H1 (cell line): ENCODE measurements around the gene SYT14. TPM values are rescaled to one million over a fixed set of nuclear protein-coding genes. Genes with fewer than 3 reads are reported as not detected.

ENCODE experiments used
- CTCF ChIA-PET: fragments of 300-600 bp; sonication (Branson Sonifier 250); formaldehyde crosslinking; loops from one replicate; lab custom pipeline; 2021; ENCODE audit not compliant: partially characterized antibody; lab: Charles Lee
- POLR2A ChIA-PET: fragments of 300-600 bp; sonication (Branson Sonifier 250); formaldehyde crosslinking; loops from one replicate; lab custom pipeline; 2021; ENCODE audit warnings: inconsistent platforms; ENCODE audit not compliant: partially characterized antibody; lab: Charles Lee
- DNase-seq, 2 experiments: peaks; one replicate each; pipeline versions ENCODE4 v3.0.0 to v3.0.0-alpha.2; 2010 to 2022; ENCODE audit warnings: low spot score in 2 of 2, low read depth in 1 of 2, mixed read lengths in 1 of 2
- FAIRE-seq: peaks from 2 replicates; lab custom pipeline; 2011; peaks lifted over from hg19 to GRCh38; lab: Jason Lieb, UNC
- H2AFZ ChIP-seq: 2 replicates; pipeline ENCODE4 v1.8.1; 2012; ENCODE audit warnings: low read length, inconsistent platforms
- H2AK5ac ChIP-seq: 2 replicates; pipeline ENCODE4 v1.6.1; 2013; ENCODE audit warnings: low read depth, low read length
- H2BK120ac ChIP-seq: replicated peaks from 2 replicates; pipeline ENCODE3; 2013; ENCODE audit warnings: low read depth, low read length, inconsistent platforms
- H2BK12ac ChIP-seq: 2 replicates; pipeline ENCODE4 v1.6.1; 2013; ENCODE audit warnings: low read depth, low read length
- H2BK15ac ChIP-seq: 2 replicates; pipeline ENCODE4 v1.6.1; 2013; ENCODE audit warnings: low read length
- H2BK20ac ChIP-seq: 2 replicates; pipeline ENCODE4 v1.6.1; 2013; ENCODE audit warnings: low read length
- H2BK5ac ChIP-seq: 2 replicates; pipeline ENCODE4 v1.6.1; 2013; ENCODE audit warnings: low read depth, low read length
- H3K14ac ChIP-seq: 2 replicates; pipeline ENCODE4 v1.6.1; 2013; ENCODE audit warnings: inconsistent platforms; ENCODE audit not compliant: insufficient read length
- H3K18ac ChIP-seq: 2 replicates; pipeline ENCODE4 v1.6.1; 2013; ENCODE audit warnings: low read length; ENCODE audit errors: extremely low read depth
- H3K23ac ChIP-seq: 2 replicates; pipeline ENCODE4 v1.6.1; 2013; ENCODE audit warnings: inconsistent platforms; ENCODE audit not compliant: insufficient read length
- H3K23me2 ChIP-seq: 2 replicates; pipeline ENCODE4 v1.6.1; 2013; ENCODE audit warnings: low read depth, low read length
- H3K27ac ChIP-seq: 2 replicates; pipeline ENCODE4 v1.6.1; 2011; ENCODE audit warnings: low read depth, low read length, inconsistent platforms
- H3K27me3 ChIP-seq, 4 experiments: replicated peaks in 1 of 4; 1 replicate in 1 of 4; 2 replicates in 3 of 4; pipeline versions ENCODE4 v1.6.1 to v1.8.1; 2011 to 2013; ENCODE audit warnings: low read length in 3 of 4, mild to moderate bottlenecking in 3 of 4, inconsistent platforms in 2 of 4, mixed read lengths in 2 of 4, moderate library complexity in 1 of 4; ENCODE audit not compliant: control insufficient read depth in 3 of 4, insufficient read depth in 3 of 4; ENCODE audit errors: extremely low read depth in 1 of 4
- H3K36me3 ChIP-seq, 4 experiments: 2 replicates each; pipeline versions ENCODE4 v1.6.1 to v1.8.1; 2011 to 2013; ENCODE audit warnings: mild to moderate bottlenecking in 4 of 4, low read length in 3 of 4, moderate library complexity in 2 of 4, control low read depth in 1 of 4, inconsistent platforms in 1 of 4; ENCODE audit not compliant: insufficient read depth in 4 of 4, control insufficient read depth in 2 of 4
- H3K4ac ChIP-seq: replicated peaks from 2 replicates; pipeline ENCODE3; 2013; ENCODE audit warnings: low read length, low read depth, mixed read lengths, inconsistent platforms; ENCODE audit not compliant: insufficient read length
- H3K4me1 ChIP-seq, 4 experiments: replicated peaks in 1 of 4; 1 replicate in 1 of 4; 2 replicates in 3 of 4; pipeline versions ENCODE4 v1.6.1 to v1.8.1; 2011 to 2013; ENCODE audit warnings: low read length in 3 of 4, inconsistent platforms in 2 of 4, mixed read lengths in 1 of 4; ENCODE audit not compliant: insufficient read depth in 4 of 4, control insufficient read depth in 3 of 4
- H3K4me2 ChIP-seq, 2 experiments: 2 replicates each; pipeline versions ENCODE4 v1.6.1 to v1.8.1; 2011 to 2013; ENCODE audit warnings: low read depth in 2 of 2, low read length in 2 of 2, control low read depth in 1 of 2, inconsistent platforms in 1 of 2, mild to moderate bottlenecking in 1 of 2; ENCODE audit not compliant: insufficient read depth in 1 of 2
- H3K4me3 ChIP-seq, 4 experiments: fragments of 200-600, 300-600 bp in 1 of 4; sonication (generic), shearing (Covaris generic), sonication (Bioruptor Twin) in 1 of 4; 2 replicates each; pipeline versions ENCODE4 v1.5.1 to v1.8.1; 2011 to 2016; ENCODE audit warnings: low read length in 4 of 4, low read depth in 3 of 4, control low read depth in 2 of 4, inconsistent platforms in 2 of 4, mild to moderate bottlenecking in 2 of 4, mixed read lengths in 1 of 4, moderate library complexity in 1 of 4; ENCODE audit not compliant: insufficient read depth in 2 of 4; ENCODE audit errors: extremely low read depth in 1 of 4
- H3K56ac ChIP-seq: replicated peaks from 2 replicates; pipeline ENCODE3; 2013; ENCODE audit warnings: low read depth, mild to moderate bottlenecking, mixed read lengths, low read length, inconsistent platforms; ENCODE audit not compliant: insufficient read length
- H3K79me1 ChIP-seq: 2 replicates; pipeline ENCODE4 v1.6.1; 2013; ENCODE audit warnings: low read depth, low read length, control low read depth
- H3K79me2 ChIP-seq, 2 experiments: 2 replicates each; pipeline versions ENCODE4 v1.6.1 to v1.8.1; 2012 to 2013; ENCODE audit warnings: low read length in 2 of 2, mild to moderate bottlenecking in 2 of 2, inconsistent platforms in 1 of 2; ENCODE audit not compliant: insufficient read depth in 2 of 2, control insufficient read depth in 1 of 2
- H3K9ac ChIP-seq, 4 experiments: replicated peaks in 1 of 4; 1 replicate in 1 of 4; 2 replicates in 3 of 4; pipeline versions ENCODE4 v1.6.1 to v1.8.1; 2011 to 2013; ENCODE audit warnings: low read depth in 3 of 4, low read length in 3 of 4, control low read depth in 2 of 4, mild to moderate bottlenecking in 2 of 4, moderate library complexity in 2 of 4, inconsistent platforms in 1 of 4; ENCODE audit errors: extremely low read depth in 1 of 4
- H3K9me3 ChIP-seq, 2 experiments: 2 replicates each; pipeline versions ENCODE4 v1.6.1 to v1.8.1; 2012 to 2013; ENCODE audit warnings: mild to moderate bottlenecking in 2 of 2, moderate library complexity in 2 of 2, control low read depth in 1 of 2, inconsistent platforms in 1 of 2, low read depth in 1 of 2, low read length in 1 of 2, mixed read lengths in 1 of 2; ENCODE audit not compliant: insufficient read depth in 2 of 2
- H4K20me1 ChIP-seq, 2 experiments: replicated peaks in 1 of 2; 2 replicates each; pipeline versions ENCODE3 to v1.8.1; 2011 to 2013; ENCODE audit warnings: inconsistent platforms in 2 of 2, low read length in 2 of 2, mild to moderate bottlenecking in 1 of 2; ENCODE audit not compliant: insufficient read depth in 2 of 2, control insufficient read depth in 1 of 2
- H4K5ac ChIP-seq: 2 replicates; pipeline ENCODE4 v1.6.1; 2013; ENCODE audit warnings: low read length, low read depth, mixed read lengths, inconsistent platforms; ENCODE audit not compliant: insufficient read length
- H4K8ac ChIP-seq: 2 replicates; pipeline ENCODE4 v1.8.0; 2013; ENCODE audit warnings: mild to moderate bottlenecking, moderate library complexity, low read length, inconsistent platforms; ENCODE audit not compliant: insufficient read depth; ENCODE audit errors: extremely low read depth
- H4K91ac ChIP-seq: replicated peaks from 2 replicates; pipeline ENCODE3; 2013; ENCODE audit warnings: low read length, mixed read lengths, inconsistent platforms; ENCODE audit not compliant: insufficient read length
- CBX5 ChIP-seq: fragments of 300-800, 300-1000 bp; sonication (generic); IDR thresholded peaks from 2 replicates; pipeline ENCODE4 v1.7.1; 2016; ENCODE audit warnings: antibody characterized with exemption, low read length, low read depth
- CBX8 ChIP-seq: fragments of 300-800, 300-1000 bp; sonication (generic); IDR thresholded peaks from 2 replicates; pipeline ENCODE4 v1.7.1; 2016; ENCODE audit warnings: low read depth, low read length, borderline replicate concordance
- JUN ChIP-seq: IDR thresholded peaks from 2 replicates; pipeline ENCODE4 v1.6.1; 2011; ENCODE audit warnings: low read depth, mild to moderate bottlenecking, improper control_type of control experiment, low read length
- MAFK ChIP-seq: IDR thresholded peaks from 2 replicates; pipeline ENCODE4 v1.6.1; 2012; ENCODE audit warnings: low read depth, mild to moderate bottlenecking, improper control_type of control experiment, low read length
- PHF8 ChIP-seq: fragments of 200-600 bp; sonication (generic); conservative IDR thresholded peaks from 2 replicates; pipeline ENCODE4 v1.7.1; 2012; ENCODE audit warnings: low read depth, mild to moderate bottlenecking, inconsistent platforms, low read length, moderate library complexity
- POU5F1 ChIP-seq: IDR thresholded peaks from 2 replicates; pipeline ENCODE4 v1.6.1; 2011; ENCODE audit warnings: low read depth, mild to moderate bottlenecking, low read length, moderate library complexity
- RBBP5 ChIP-seq: IDR thresholded peaks from 2 replicates; pipeline ENCODE4 v1.7.1; 2012; ENCODE audit warnings: low read depth, mild to moderate bottlenecking, inconsistent platforms, low read length, moderate library complexity, borderline replicate concordance
- RNF2 ChIP-seq: fragments of 200-900, 300-1000 bp; sonication (generic); IDR thresholded peaks from 2 replicates; pipeline ENCODE4 v1.7.1; 2016; ENCODE audit warnings: borderline replicate concordance, low read depth, mild to moderate bottlenecking, antibody characterized with exemption, low read length; ENCODE audit not compliant: poor library complexity, severe bottlenecking; ENCODE audit errors: missing control alignments
- SP4 ChIP-seq: IDR thresholded peaks from 2 replicates; pipeline ENCODE4 v1.6.1; 2012; ENCODE audit warnings: low read length, inconsistent platforms
- SUZ12 ChIP-seq: fragments of 200-600 bp; sonication (generic); IDR thresholded peaks from 2 replicates; pipeline ENCODE4 v1.6.1; 2012; ENCODE audit warnings: mild to moderate bottlenecking, inconsistent platforms, low read length, moderate library complexity, mixed read lengths
- TEAD4 ChIP-seq: IDR thresholded peaks from 2 replicates; pipeline ENCODE4 v1.6.1; 2012; ENCODE audit warnings: low read depth, low read length, inconsistent platforms, mixed read lengths
- YY1 ChIP-seq: IDR thresholded peaks from 2 replicates; pipeline ENCODE4 v1.6.1; 2011; ENCODE audit warnings: low read depth, mild to moderate bottlenecking, low read length
- polyA plus RNA-seq, 7 experiments: library from polyadenylated mRNA; depleted of rRNA in 3 of 7; stranded (reverse) in 5 of 7; unstranded in 2 of 7; fragments of >200 nt in 5 of 7; fragments of 200-250 nt in 2 of 7; gene quantifications; 1 replicate in 5 of 7; 2 replicates in 1 of 7; 4 replicates in 1 of 7; pipeline versions ENCODE4 v1.2.1 to v1.2.3, GENCODE V29; 2011 to 2013; ENCODE audit warnings: missing spikeins in 2 of 7, mixed read lengths in 2 of 7
- total RNA-seq: library from RNA; stranded (reverse); fragmentation: NEBNext Ultra II Directional; extraction: Animal tissue kit (Norgen Biotek cat#: 25700); gene quantifications from 2 replicates; pipeline ENCODE4 v1.2.1, GENCODE V29; 2021
- TF ChIP-seq, protein P1 (sequence below): IDR thresholded peaks from 2 replicates; pipeline ENCODE4 v1.6.1; 2012; ENCODE audit warnings: inconsistent platforms
- TF ChIP-seq, protein P2 (sequence below): IDR thresholded peaks from 2 replicates; pipeline ENCODE4 v1.6.1; 2011; ENCODE audit warnings: low read depth, mild to moderate bottlenecking, low read length; ENCODE audit not compliant: insufficient read depth

The SYT14 gene
- total and polyA plus RNA-seq, 2 of the 8 experiments (the other 6 are each of a cell fraction or from before 2014, with no cell fraction given) = 2.3 to 18.4 TPM

DNA sequence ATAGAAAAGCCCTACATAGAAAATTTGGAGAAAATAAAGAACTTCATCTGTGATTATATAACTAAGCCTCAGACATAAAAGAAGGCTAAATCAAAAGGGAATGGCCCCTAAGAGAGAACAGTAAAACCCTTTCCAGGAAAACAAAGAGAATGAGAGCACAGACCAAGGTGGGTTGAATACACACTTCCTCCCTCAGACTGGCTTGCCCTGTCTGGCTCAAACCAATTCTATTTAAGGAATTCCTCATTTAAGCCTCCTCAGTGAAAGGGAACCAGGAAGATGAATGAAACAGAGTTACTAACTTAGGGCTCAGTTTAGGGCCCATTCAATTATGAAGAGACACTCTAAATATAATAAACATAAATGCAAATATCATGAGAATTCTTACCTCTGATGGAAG is 10.6 kb upstream of the SYT14 start:
- H2BK20ac ChIP-seq = no peak overlapping the region
- no peak overlapping the region for H2BK5ac ChIP-seq
- H3K14ac ChIP-seq = no peak overlapping the region
- H3K9ac ChIP-seq = no peak overlapping the region
- no peak for FAIRE-seq
- H3K4me2 ChIP-seq = no peak overlapping the region
- no peak overlapping the region for H3K18ac ChIP-seq
- no peak overlapping the region for H3K4ac ChIP-seq
- H3K23ac ChIP-seq = no peak overlapping the region
- H2BK15ac ChIP-seq = no peak overlapping the region
- no peak overlapping the region for H3K56ac ChIP-seq
- H3K79me1 ChIP-seq = no peaks in the 10 kb centered on the region
- POLR2A ChIA-PET = interaction anchor here (1.4 kb wide), 1 partner anchor 61 kb away, joined by 4 read pairs; no protein-coding TSS in a partner anchor
- H4K8ac ChIP-seq = no peak overlapping the region
- CTCF ChIA-PET = interaction anchor here (0.6 to 1.0 kb wide), 4 partner anchors 27 to 284 kb away, joined by 4 to 5 read pairs (median 4); no protein-coding TSS in a partner anchor
- H3K79me2 ChIP-seq = no peaks in the 10 kb centered on the region
- no peaks in the 10 kb centered on the region for H3K9me3 ChIP-seq
- no peaks in the 10 kb centered on the region for H4K20me1 ChIP-seq
- H3K4me1 ChIP-seq = no peaks in the 10 kb centered on the region
- no peaks in the 10 kb centered on the region for H3K36me3 ChIP-seq
- no peak overlapping the region for H4K5ac ChIP-seq
- no peaks in the 10 kb centered on the region for H3K23me2 ChIP-seq
- no peak overlapping the region for H2AK5ac ChIP-seq
- no peak overlapping the region for H2AFZ ChIP-seq
- H2BK120ac ChIP-seq = no peak overlapping the region
- DNase-seq = no peak
- no peak overlapping the region for H4K91ac ChIP-seq
- H2BK12ac ChIP-seq = no peak overlapping the region
- no peak overlapping the region for H3K4me3 ChIP-seq
- H3K27me3 ChIP-seq = no peaks in the 10 kb centered on the region
- H3K27ac ChIP-seq = no peak overlapping the region
- TF ChIP-seq RBBP5 = no peak
- TF ChIP-seq SP4 = no peak
- TF ChIP-seq SUZ12 = no peak
- TF ChIP-seq POU5F1 = no peak
- TF ChIP-seq PHF8 = no peak
- TF ChIP-seq, protein P1, sequence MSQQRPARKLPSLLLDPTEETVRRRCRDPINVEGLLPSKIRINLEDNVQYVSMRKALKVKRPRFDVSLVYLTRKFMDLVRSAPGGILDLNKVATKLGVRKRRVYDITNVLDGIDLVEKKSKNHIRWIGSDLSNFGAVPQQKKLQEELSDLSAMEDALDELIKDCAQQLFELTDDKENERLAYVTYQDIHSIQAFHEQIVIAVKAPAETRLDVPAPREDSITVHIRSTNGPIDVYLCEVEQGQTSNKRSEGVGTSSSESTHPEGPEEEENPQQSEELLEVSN = no peak
- TF ChIP-seq, protein P2, sequence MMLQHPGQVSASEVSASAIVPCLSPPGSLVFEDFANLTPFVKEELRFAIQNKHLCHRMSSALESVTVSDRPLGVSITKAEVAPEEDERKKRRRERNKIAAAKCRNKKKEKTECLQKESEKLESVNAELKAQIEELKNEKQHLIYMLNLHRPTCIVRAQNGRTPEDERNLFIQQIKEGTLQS = no peak
- TF ChIP-seq YY1 = no peak
- no peak for TF ChIP-seq MAFK
- TF ChIP-seq CBX5 = no peak
- TF ChIP-seq JUN = no peak
- no peak for TF ChIP-seq CBX8
- TF ChIP-seq RNF2 = no peak
- no peak for TF ChIP-seq TEAD4
